Measurements from ENCODE around the gene AOPEP. TPM values are rescaled to one million over a fixed set of nuclear protein-coding genes. Genes with fewer than 3 reads are reported as not detected.

The AOPEP gene
- total RNA-seq, 1 experiment from 2014 or later, result 15.0 TPM

DNA sequence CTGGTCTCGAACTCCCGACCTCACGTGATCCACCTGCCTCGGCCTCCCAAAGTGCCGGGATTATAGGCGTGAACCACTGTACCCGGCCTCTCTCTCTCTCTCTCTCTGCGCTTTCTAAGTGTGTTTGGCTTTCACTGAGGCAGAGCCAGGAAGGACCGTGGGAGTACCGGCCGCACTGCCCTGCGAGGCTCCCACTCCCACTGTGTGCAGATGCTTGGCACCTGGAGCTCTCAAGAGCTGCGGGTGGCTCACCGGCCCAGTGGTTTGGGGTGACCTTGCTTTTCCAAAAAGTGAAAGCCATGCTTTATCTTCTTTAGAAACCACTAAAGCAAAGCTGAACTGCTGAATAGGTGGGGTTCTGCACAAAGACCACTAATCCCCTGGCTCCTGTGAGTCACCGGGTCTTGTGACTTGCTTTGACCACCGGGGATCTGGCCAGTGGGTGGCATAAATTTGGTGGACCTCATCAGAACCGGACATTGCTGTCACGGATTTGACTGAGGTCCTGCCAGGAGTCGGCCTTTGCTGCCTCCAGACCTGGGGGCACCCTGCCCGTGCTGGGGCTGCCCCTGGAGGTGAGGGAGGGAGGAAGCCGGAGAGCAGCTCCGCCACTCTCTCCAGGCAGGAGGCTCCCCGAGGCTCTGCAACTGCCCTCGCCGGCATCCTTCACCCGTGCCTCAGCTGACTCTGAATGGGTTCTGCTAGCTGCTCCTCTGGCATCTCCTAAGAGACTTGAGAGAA, 362.1 kb downstream of the AOPEP start:
- no peaks in the 10 kb centered on the region for H3K79me2 ChIP-seq (ENCODE audit: insufficient read depth, low read length)
- no peak overlapping the region for H3K9ac ChIP-seq (ENCODE audit: extremely low read depth, insufficient read length, low read length)
- TF ChIP-seq, protein P1, sequence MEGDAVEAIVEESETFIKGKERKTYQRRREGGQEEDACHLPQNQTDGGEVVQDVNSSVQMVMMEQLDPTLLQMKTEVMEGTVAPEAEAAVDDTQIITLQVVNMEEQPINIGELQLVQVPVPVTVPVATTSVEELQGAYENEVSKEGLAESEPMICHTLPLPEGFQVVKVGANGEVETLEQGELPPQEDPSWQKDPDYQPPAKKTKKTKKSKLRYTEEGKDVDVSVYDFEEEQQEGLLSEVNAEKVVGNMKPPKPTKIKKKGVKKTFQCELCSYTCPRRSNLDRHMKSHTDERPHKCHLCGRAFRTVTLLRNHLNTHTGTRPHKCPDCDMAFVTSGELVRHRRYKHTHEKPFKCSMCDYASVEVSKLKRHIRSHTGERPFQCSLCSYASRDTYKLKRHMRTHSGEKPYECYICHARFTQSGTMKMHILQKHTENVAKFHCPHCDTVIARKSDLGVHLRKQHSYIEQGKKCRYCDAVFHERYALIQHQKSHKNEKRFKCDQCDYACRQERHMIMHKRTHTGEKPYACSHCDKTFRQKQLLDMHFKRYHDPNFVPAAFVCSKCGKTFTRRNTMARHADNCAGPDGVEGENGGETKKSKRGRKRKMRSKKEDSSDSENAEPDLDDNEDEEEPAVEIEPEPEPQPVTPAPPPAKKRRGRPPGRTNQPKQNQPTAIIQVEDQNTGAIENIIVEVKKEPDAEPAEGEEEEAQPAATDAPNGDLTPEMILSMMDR (conservative IDR thresholded peaks at IDR 0.05), result no peak
- H2BK12ac ChIP-seq (ENCODE audit: insufficient read length, low read depth, low read length), result no peak overlapping the region
- peaks cover 24 to 39% of the 10 kb centered on the region in 2 experiments for H3K4me1 Mint-ChIP-seq
- H2AFZ ChIP-seq (ENCODE audit: low read length), result no peak overlapping the region
- no peaks in the 10 kb centered on the region for H3K9me3 ChIP-seq (ENCODE audit: control insufficient read depth, low read depth, low read length)
- no peak for DNase-seq
- H3T11ph ChIP-seq (ENCODE audit: low read length), result no peak overlapping the region
- no CpG with 5 or more reads among the region's 26 CpGs for WGBS (ENCODE audit: extremely low coverage, insufficient read length, low lambda C conversion rate)
- H3K9me3 Mint-ChIP-seq, result no peaks in the 10 kb centered on the region
- no peak overlapping the region for H4K91ac ChIP-seq (ENCODE audit: insufficient read length, low read depth, low read length)
- no peak overlapping the region for H4K5ac ChIP-seq (ENCODE audit: insufficient read length, low read depth, low read length)
- H3K36me3 Mint-ChIP-seq (ENCODE audit: insufficient read depth in 1 of 3, low read depth in 3 of 3), result peaks cover 0 to 4% (median 4%) of the 10 kb centered on the region in 3 experiments; a peak in 1 of 7 replicates
- no peaks in the 10 kb centered on the region; the same call in 1 of the 2 replicates for H3K4me1 ChIP-seq (ENCODE audit: insufficient read depth, low read length)
- no peak overlapping the region for H2BK15ac ChIP-seq (ENCODE audit: low read depth, low read length)
- H3K4me3 Mint-ChIP-seq, result no peak overlapping the region
- H3K79me1 ChIP-seq (ENCODE audit: insufficient read depth, low read depth, low read length, poor library complexity, severe bottlenecking), result no peaks in the 10 kb centered on the region
- peak overlapping the region in 1 of 3 experiments; percentile 37; a peak in 2 of 7 replicates for H3K27ac Mint-ChIP-seq
- H2BK120ac ChIP-seq (ENCODE audit: low read depth, low read length, poor library complexity, severe bottlenecking), result no peak overlapping the region
- no peaks in the 10 kb centered on the region for H4K20me1 ChIP-seq (ENCODE audit: control insufficient read depth, insufficient read depth, insufficient read length)
- no peak overlapping the region for H3K4ac ChIP-seq (ENCODE audit: low read depth, low read length)
- H3K23me2 ChIP-seq (ENCODE audit: insufficient read length, low read depth, low read length, poor library complexity, severe bottlenecking), result no peaks in the 10 kb centered on the region
- H3K18ac ChIP-seq (ENCODE audit: insufficient read length, low read depth, low read length), result no peak overlapping the region
- no peaks in the 10 kb centered on the region; the same call in 1 of the 2 replicates for H3K27me3 Mint-ChIP-seq (ENCODE audit: low read depth)
- no peak overlapping the region for H3K23ac ChIP-seq (ENCODE audit: insufficient read length, low read depth, low read length)
- H3K27me3 ChIP-seq (ENCODE audit: insufficient read depth, low read length), result no peaks in the 10 kb centered on the region
- no peak overlapping the region for H4K8ac ChIP-seq (replicated peaks; ENCODE audit: insufficient read length, low read depth, low read length)
- no peak overlapping the region for H3K4me2 ChIP-seq (ENCODE audit: insufficient read depth, insufficient read length, low read length)
- H2BK20ac ChIP-seq (ENCODE audit: low read depth, low read length, poor library complexity, severe bottlenecking), result no peak overlapping the region
- no peak overlapping the region for H2BK5ac ChIP-seq (ENCODE audit: insufficient read length, low read length)
- H3K27ac ChIP-seq (ENCODE audit: insufficient read length, low read depth, low read length), result no peak overlapping the region
- no peak overlapping the region for H3K14ac ChIP-seq (ENCODE audit: insufficient read depth, low read length)
- H2AK5ac ChIP-seq (ENCODE audit: insufficient read length, low read length), result no peak overlapping the region
- no peak overlapping the region for H3K56ac ChIP-seq (ENCODE audit: insufficient read length, low read depth, low read length)
